K562 (cell line): Measurements from ENCODE around the gene FAM83F. TPM values are rescaled to one million over a fixed set of nuclear protein-coding genes. Genes with fewer than 3 reads are reported as not detected.
A peak's percentile ranks its signal among the peaks of the same experiment; 100 is the strongest.

Source experiments
- ATF4 ChIP-seq: fragments of 450-650 bp; formaldehyde crosslinking; IDR thresholded peaks from 2 replicates; pipeline ENCODE4 v1.4.0; 2022; ENCODE audit warnings: mild to moderate bottlenecking, moderate library complexity
- CTBP1 ChIP-seq: fragments of 450-650 bp; IDR thresholded peaks from 2 replicates; pipeline ENCODE4 v1.6.1; 2016; ENCODE audit warnings: borderline replicate concordance
- GTF2A2 ChIP-seq: IDR thresholded peaks from 2 replicates; pipeline ENCODE4 v1.6.1; 2016; ENCODE audit warnings: mild to moderate bottlenecking, missing genetic modification characterization, missing compliant biosample characterization
- HCFC1 ChIP-seq: IDR thresholded peaks from 2 replicates; pipeline ENCODE4 v1.6.1; 2012; ENCODE audit warnings: low read depth, low read length, improper control_type of control experiment
- HEY1 ChIP-seq: fragments of 250-450 bp; sonication (Bioruptor Pico); IDR thresholded peaks from 2 replicates; pipeline ENCODE4 v1.5.0; 2020; ENCODE audit warnings: mild to moderate bottlenecking, moderate library complexity, borderline replicate concordance
- MNT ChIP-seq, 2 experiments: fragments of 450-650 bp; conservative IDR thresholded peaks; 2 replicates each; pipeline ENCODE4 v1.6.1; 2017; ENCODE audit warnings: mild to moderate bottlenecking in 2 of 2, moderate library complexity in 2 of 2
- RBFOX2 ChIP-seq: fragments of 200-400 bp; formaldehyde crosslinking; IDR thresholded peaks from 2 replicates; pipeline ENCODE4 v1.6.1; 2017; ENCODE audit warnings: low read depth, mild to moderate bottlenecking, low read length, moderate library complexity
- TBP ChIP-seq: optimal IDR thresholded peaks from 2 replicates; pipeline ENCODE3; 2011; ENCODE audit warnings: low read depth, low read length, improper control_type of control experiment
- TFAP4 ChIP-seq: sonication (generic); formaldehyde crosslinking; IDR thresholded peaks from 2 replicates; pipeline ENCODE4 v1.8.0; 2022; ENCODE audit warnings: missing genetic modification reagents, mild to moderate bottlenecking, moderate library complexity, borderline replicate concordance
- ZBTB5 ChIP-seq: fragments of 450-650 bp; IDR thresholded peaks from 2 replicates; pipeline ENCODE4 v1.6.1; 2017; ENCODE audit warnings: antibody characterized with exemption
- ZNF318 ChIP-seq, 2 experiments: fragments of 450-650 bp; IDR thresholded peaks; 2 replicates each; pipeline ENCODE4 v1.6.1; 2016; ENCODE audit warnings: mild to moderate bottlenecking in 2 of 2, borderline replicate concordance in 1 of 2, low read depth in 1 of 2, moderate library complexity in 1 of 2
- ZNF584 ChIP-seq: fragments of 200-800 bp; sonication (Bioruptor generic); IDR thresholded peaks from 2 replicates; pipeline ENCODE4 v1.6.1; 2016; ENCODE audit warnings: low read depth, mild to moderate bottlenecking, missing genetic modification characterization, missing compliant biosample characterization
- polyA plus RNA-seq, 8 experiments: library from polyadenylated mRNA; depleted of rRNA in 4 of 8; stranded (reverse) in 5 of 8; unstranded in 3 of 8; fragments of >200 nt; fragmentation: Nextera tagmentation in 2 of 8; fragmentation: Illumina TruSeq in 1 of 8; extraction: Ambion mirVana in 2 of 8; extraction: Trizol in 1 of 8; gene quantifications; 2 replicates each; pipeline versions ENCODE4 v1.2.1 to v1.2.3, GENCODE V29; 2011 to 2014; ENCODE audit warnings: inconsistent platforms in 1 of 8, missing spikeins in 1 of 8
- total RNA-seq, 7 experiments: library from RNA; depleted of rRNA in 6 of 7; stranded (reverse); fragments of >200 nt in 6 of 7; fragmentation: Illumina TruSeq in 2 of 7; extraction: Trizol in 2 of 7; gene quantifications; 2 replicates each; pipeline versions ENCODE4 v1.2.1 to v1.2.3, GENCODE V29; 2011 to 2021; ENCODE audit warnings: low replicate concordance in 1 of 7

The FAM83F gene
- total and polyA plus RNA-seq, 9 of the 15 experiments (the other 6 are each of a cell fraction or from before 2014, with no cell fraction given): under 0.01 to 0.13 (median 0.04) TPM; not detected in 1

DNA sequence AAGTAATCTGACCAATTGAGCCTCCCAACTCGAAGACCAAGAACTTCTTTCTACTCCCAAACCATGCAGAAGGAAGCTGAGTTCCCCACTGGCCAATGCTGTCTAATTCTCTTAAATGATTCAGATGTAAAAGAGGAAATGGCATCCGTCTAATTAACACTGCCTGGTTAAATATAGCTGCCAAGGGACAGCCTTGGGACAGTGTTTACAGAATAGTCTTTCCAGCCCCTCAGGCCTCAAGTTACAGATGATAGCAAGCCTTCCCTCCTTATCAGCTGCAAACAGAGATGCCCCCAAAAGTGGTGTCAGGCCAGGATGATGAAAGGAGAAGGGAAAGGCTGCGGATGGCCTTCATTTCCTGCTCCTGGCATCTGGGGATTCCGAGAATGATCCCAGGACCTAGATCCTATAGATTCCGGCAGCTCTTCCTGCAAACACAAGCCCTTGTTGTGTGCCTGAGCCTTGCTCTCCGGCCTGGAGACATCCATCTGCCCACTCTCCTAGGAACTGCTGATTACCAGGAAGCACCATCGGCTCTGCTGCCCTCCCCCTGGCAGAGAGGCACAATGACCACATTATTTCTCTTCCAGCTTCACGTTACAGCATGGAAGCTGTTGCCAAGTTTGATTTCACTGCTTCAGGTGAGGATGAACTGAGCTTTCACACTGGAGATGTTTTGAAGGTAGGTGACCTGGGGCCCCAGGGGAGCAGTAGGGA, 48.1 kb upstream of the FAM83F start (continued):
- TF ChIP-seq HEY1 (CRISPR knock-in tag) (no peak), RBFOX2 (no peak; the same call in 1 of the 2 replicates), CTBP1 (peak; percentile 92; the same call in 1 of the 2 replicates), ATF4 (CRISPR knock-in tag) (peak; percentile 79), ZBTB5 (peak; percentile 76; the same call in 1 of the 2 replicates), ZNF318 (IDR thresholded peaks at IDR 0.05; ENCODE audit: borderline replicate concordance in 1 of 2, low read depth in 1 of 2) (0 out of 4 replicates have a peak, but pooled peaks of 1 of the 2 experiments have one; percentile 41), TFAP4 (peak; percentile 69; the same call in 1 of the 2 replicates), GTF2A2 (tag) (no peak), MNT (conservative IDR thresholded peaks at IDR 0.05) (peak; percentile 40 to 67; a peak in 3 of 4 replicates), ZNF584 (no peak), HCFC1 (no peak), TBP (peak; percentile 47)
